Right renal pelvis (tissue), 4 donors: Measurements from ENCODE around the gene CEBPG. TPM values are rescaled to one million over a fixed set of nuclear protein-coding genes. Genes with fewer than 3 reads are reported as not detected.

Experiments
- polyA plus RNA-seq, 4 donors: library from polyadenylated mRNA; unstranded; fragments of 120-200 nt; gene quantifications; one replicate each; pipeline ENCODE4 v1.2.1, GENCODE V29; 2013; ENCODE audit not compliant: insufficient read length in 4 of 4

CEBPG gene
- polyA plus RNA-seq, 4 donors: 20.8 to 27.3 (median 26.2) TPM

Other genes starting within 250 kb of the CEBPG start
- gene WDR88, start 241.6 kb upstream of the CEBPG start, polyA plus RNA-seq: 1 to 10 TPM in 3 of 4 donors, under 1 TPM in 1; 0.83 to 1.8 (median 1.1) TPM
- gene LRP3, start 179.4 kb upstream of the CEBPG start, polyA plus RNA-seq: 10 to 100 TPM; 19.9 to 29.8 (median 21.9) TPM
- gene SLC7A10, start 147.9 kb upstream of the CEBPG start, polyA plus RNA-seq: under 1 TPM; 0.27 to 0.54 (median 0.40) TPM
- 1 to 10 TPM; 3.1 to 5.5 (median 4.1) TPM for gene CEBPA, start 71.2 kb upstream of the CEBPG start, polyA plus RNA-seq
- gene PEPD, start 148.1 kb downstream of the CEBPG start, polyA plus RNA-seq: 100 to 1,000 TPM; 104 to 134 (median 121) TPM
- under 1 TPM; 0.13 to 0.45 (median 0.29) TPM for gene CHST8, start 248.2 kb downstream of the CEBPG start, polyA plus RNA-seq